PC-3 (cell line): ENCODE data around the gene TCF12. TPM values are rescaled to one million over a fixed set of nuclear protein-coding genes. Genes with fewer than 3 reads are reported as not detected.

Source experiments
- ATAC-seq: fragments of 200-7000 bp; cut with Tn5 transposase; 2 replicates; pipeline ENCODE4 v1.9.1; 2020; ENCODE audit warnings: mild to moderate bottlenecking, moderate library complexity
- BruUV-seq: library from RNA; stranded (reverse); fragments of 400-500 nt; replicated peaks from 2 replicates; lab custom pipeline; 2021; lab: Mats Ljungman, UMichigan
- CTCF ChIA-PET: fragments of 300-600 bp; sonication (Branson Sonifier 250); formaldehyde crosslinking; loops from one replicate; lab custom pipeline; 2022; ENCODE audit warnings: antibody characterized with exemption; lab: Charles Lee
- POLR2A ChIA-PET: fragments of 300-600 bp; sonication (Branson Sonifier 250); formaldehyde crosslinking; loops from one replicate; lab custom pipeline; 2022; ENCODE audit warnings: antibody characterized with exemption; ENCODE audit not compliant: unreplicated experiment; lab: Charles Lee
- DNase-seq: peaks from one replicate; pipeline ENCODE4 v3.0.0-alpha.2; 2015
- H2AFZ ChIP-seq: fragments of 300-600 bp; sonication (generic); 2 replicates; pipeline ENCODE4 v1.6.0; 2016; ENCODE audit warnings: antibody characterized with exemption, low read length
- H3F3A ChIP-seq: fragments of 300-600 bp; sonication (generic); one replicate; pipeline ENCODE4 v1.6.0; 2017; ENCODE audit warnings: antibody characterized with exemption, low read length, control low read depth, mild to moderate bottlenecking; ENCODE audit not compliant: unreplicated experiment
- H3K27ac ChIP-seq: fragments of 300-600 bp; sonication (generic); 2 replicates; pipeline ENCODE4 v1.5.1; 2016; ENCODE audit warnings: mild to moderate bottlenecking, low read length
- H3K27me3 ChIP-seq: fragments of 300-600 bp; sonication (generic); 2 replicates; pipeline ENCODE4 v1.6.1; 2016; ENCODE audit warnings: low read length, mixed read lengths
- H3K36me3 ChIP-seq: fragments of 300-600 bp; sonication (generic); 2 replicates; pipeline ENCODE4 v1.6.1; 2016; ENCODE audit warnings: low read depth, mixed run types, low read length, mixed read lengths
- H3K4me1 ChIP-seq: fragments of 300-600 bp; sonication (generic); 2 replicates; pipeline ENCODE4 v1.5.1; 2016; ENCODE audit warnings: low read length; ENCODE audit not compliant: insufficient read depth
- H3K4me2 ChIP-seq: fragments of 300-600 bp; sonication (generic); 2 replicates; pipeline ENCODE4 v1.6.0; 2016; ENCODE audit warnings: low read length
- H3K4me3 ChIP-seq: fragments of 300-600 bp; sonication (generic); 2 replicates; pipeline ENCODE4 v1.5.1; 2016; ENCODE audit warnings: mild to moderate bottlenecking, low read length, mixed read lengths
- H3K79me2 ChIP-seq: fragments of 300-600 bp; sonication (generic); 2 replicates; pipeline ENCODE4 v1.6.1; 2017; ENCODE audit warnings: low read length, mixed read lengths
- H3K9ac ChIP-seq: fragments of 300-600 bp; sonication (generic); 2 replicates; pipeline ENCODE4 v1.6.0; 2016; ENCODE audit warnings: mild to moderate bottlenecking, low read length
- H3K9me2 ChIP-seq: fragments of 300-600 bp; sonication (generic); replicated peaks from 2 replicates; pipeline ENCODE4 v1.6.1; 2016; ENCODE audit warnings: mixed run types, low read length, mixed read lengths
- H3K9me3 ChIP-seq: fragments of 300-600 bp; sonication (generic); 2 replicates; pipeline ENCODE4 v1.6.1; 2016; ENCODE audit warnings: low read length, mixed read lengths
- H4K20me1 ChIP-seq: fragments of 300-600 bp; sonication (generic); 2 replicates; pipeline ENCODE4 v1.6.1; 2016; ENCODE audit warnings: low read length, mixed read lengths
- EZH2 ChIP-seq: fragments of 300-600 bp; sonication (generic); IDR thresholded peaks from one replicate; pipeline ENCODE4 v1.6.1; 2017; ENCODE audit warnings: antibody characterized with exemption, mild to moderate bottlenecking, low read length; ENCODE audit not compliant: unreplicated experiment
- EZH2phosphoT487 ChIP-seq: fragments of 300-600 bp; sonication (generic); IDR thresholded peaks from 2 replicates; pipeline ENCODE4 v1.6.1; 2018; ENCODE audit warnings: mild to moderate bottlenecking, antibody characterized with exemption, low read length, borderline replicate concordance
- intact Hi-C: fragments of 100-400 bp; cut with micrococcal nuclease; formaldehyde crosslinking; loops from 2 replicates; pipeline ENCODE4 v1.9.0; 2023
- total RNA-seq: library from RNA; depleted of rRNA; stranded (reverse); fragments of >200 nt; gene quantifications from 2 replicates; pipeline ENCODE4 v1.2.3, GENCODE V29; 2014
- TF ChIP-seq, protein P1 (sequence below): fragments of 300-600 bp; sonication (generic); conservative IDR thresholded peaks from 2 replicates; pipeline ENCODE4 v1.5.1; 2017; ENCODE audit warnings: antibody characterized with exemption, low read depth, mild to moderate bottlenecking, low read length

Gene TCF12
- total RNA-seq, 1 experiment from 2014 or later, result 103 TPM

DNA sequence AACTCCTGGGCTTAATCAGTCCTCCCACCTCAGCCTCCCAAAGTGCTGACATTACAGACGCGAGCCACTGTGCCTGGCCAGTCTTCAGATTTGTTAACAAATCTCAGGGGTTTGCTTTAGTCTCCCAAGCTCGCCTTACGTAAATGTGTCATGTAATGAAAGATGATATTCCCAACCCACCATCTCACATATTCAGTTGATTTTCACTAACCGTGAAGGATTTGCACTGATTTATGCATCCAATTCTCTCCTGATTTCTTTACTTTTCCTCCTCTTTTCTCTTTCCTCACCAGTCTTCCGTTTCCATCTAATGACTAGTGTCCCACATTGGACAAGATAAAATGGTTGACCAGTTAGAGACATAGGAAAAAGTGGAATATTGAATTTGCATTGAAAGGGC, 72.6 kb downstream of the TCF12 start:
- DNase-seq (no peak), ATAC-seq (no peak)
- peaks cover 42% of the 10 kb centered on the region for H3K79me2 ChIP-seq
- ChIA-PET POLR2A (no interaction called here), CTCF (no interaction called here)
- H3K9ac ChIP-seq, result no peak overlapping the region
- peaks cover 14% of the 10 kb centered on the region; the same call in 1 of the 2 replicates for H3K4me1 ChIP-seq
- H3K4me3 ChIP-seq, result no peak overlapping the region
- no peaks in the 10 kb centered on the region; the same call in 1 of the 2 replicates for H4K20me1 ChIP-seq
- H2AFZ ChIP-seq, result no peak overlapping the region
- intact Hi-C loops, result no loop called here
- TF ChIP-seq EZH2, result no peak
- no peak for TF ChIP-seq EZH2phosphoT487
- TF ChIP-seq, protein P1, sequence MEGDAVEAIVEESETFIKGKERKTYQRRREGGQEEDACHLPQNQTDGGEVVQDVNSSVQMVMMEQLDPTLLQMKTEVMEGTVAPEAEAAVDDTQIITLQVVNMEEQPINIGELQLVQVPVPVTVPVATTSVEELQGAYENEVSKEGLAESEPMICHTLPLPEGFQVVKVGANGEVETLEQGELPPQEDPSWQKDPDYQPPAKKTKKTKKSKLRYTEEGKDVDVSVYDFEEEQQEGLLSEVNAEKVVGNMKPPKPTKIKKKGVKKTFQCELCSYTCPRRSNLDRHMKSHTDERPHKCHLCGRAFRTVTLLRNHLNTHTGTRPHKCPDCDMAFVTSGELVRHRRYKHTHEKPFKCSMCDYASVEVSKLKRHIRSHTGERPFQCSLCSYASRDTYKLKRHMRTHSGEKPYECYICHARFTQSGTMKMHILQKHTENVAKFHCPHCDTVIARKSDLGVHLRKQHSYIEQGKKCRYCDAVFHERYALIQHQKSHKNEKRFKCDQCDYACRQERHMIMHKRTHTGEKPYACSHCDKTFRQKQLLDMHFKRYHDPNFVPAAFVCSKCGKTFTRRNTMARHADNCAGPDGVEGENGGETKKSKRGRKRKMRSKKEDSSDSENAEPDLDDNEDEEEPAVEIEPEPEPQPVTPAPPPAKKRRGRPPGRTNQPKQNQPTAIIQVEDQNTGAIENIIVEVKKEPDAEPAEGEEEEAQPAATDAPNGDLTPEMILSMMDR, result no peak
- no peak overlapping the region for H3K27ac ChIP-seq
- H3K9me3 ChIP-seq, result no peaks in the 10 kb centered on the region
- H3K9me2 ChIP-seq, result no peaks in the 10 kb centered on the region
- BruUV-seq, result no TSS peak
- H3F3A ChIP-seq, result no peaks in the 10 kb centered on the region
- no peaks in the 10 kb centered on the region for H3K36me3 ChIP-seq
- no peaks in the 10 kb centered on the region for H3K27me3 ChIP-seq
- no peak overlapping the region for H3K4me2 ChIP-seq

DNA sequence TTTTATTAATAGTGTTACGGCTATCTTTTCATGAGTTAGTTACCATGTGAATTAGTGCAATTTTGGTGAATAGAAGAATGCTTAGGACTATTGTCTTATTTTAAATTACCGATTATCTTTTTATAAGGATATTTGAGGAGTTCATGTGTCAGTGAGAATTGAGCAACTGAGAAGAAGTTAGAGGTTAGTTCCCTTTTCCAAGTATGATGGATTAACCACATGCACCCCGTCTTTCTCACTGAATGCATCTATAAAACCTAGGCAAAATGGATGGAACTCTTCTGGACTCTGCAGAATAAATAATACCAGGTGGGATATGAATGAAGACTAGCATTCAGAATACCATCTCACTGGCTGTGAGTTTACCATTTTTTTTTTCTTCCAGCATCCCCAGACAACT, 74.3 kb downstream of the TCF12 start:
- Histone ChIP-seq H2AFZ (no peak overlapping the region), H3K36me3 (no peaks in the 10 kb centered on the region), H3K4me2 (no peak overlapping the region), H4K20me1 (no peaks in the 10 kb centered on the region), H3K27ac (no peak overlapping the region), H3K9me3 (no peaks in the 10 kb centered on the region), H3K4me3 (no peak overlapping the region), H3K4me1 (peaks cover 13% of the 10 kb centered on the region; the same call in 1 of the 2 replicates), H3K9ac (no peak overlapping the region), H3K79me2 (peaks cover 25% of the 10 kb centered on the region), H3K27me3 (no peaks in the 10 kb centered on the region), H3K9me2 (no peaks in the 10 kb centered on the region), H3F3A (no peaks in the 10 kb centered on the region)
- no TSS peak for BruUV-seq
- TF ChIP-seq EZH2phosphoT487 (no peak), EZH2 (no peak)
- ChIA-PET CTCF (no interaction called here), POLR2A (no interaction called here)
- ATAC-seq (no peak), DNase-seq (no peak)
- intact Hi-C loops, result no loop called here

DNA sequence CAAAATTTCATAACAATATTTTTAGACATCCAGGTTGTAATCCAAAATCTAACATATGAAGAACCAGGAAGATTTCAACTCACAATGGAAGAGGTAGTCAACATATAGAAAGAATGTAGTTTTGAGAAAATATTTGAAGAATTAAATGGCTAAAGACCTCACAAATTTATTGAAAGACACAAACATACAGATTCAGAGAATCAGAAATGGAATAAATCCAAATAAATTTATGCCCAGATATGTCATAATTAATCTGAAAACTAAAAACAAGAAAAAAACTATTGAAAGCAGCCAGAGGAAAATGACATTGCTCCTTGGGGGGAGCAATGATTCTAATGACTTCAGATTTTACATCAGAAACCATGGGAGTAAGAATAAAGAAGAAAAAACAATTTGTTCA, 75.8 kb downstream of the TCF12 start:
- CTCF ChIA-PET, result no interaction called here

More for the DNA sequence above, 75.8 kb downstream of the TCF12 start:
- POLR2A ChIA-PET, result no interaction called here
- Histone ChIP-seq H3K36me3 (no peaks in the 10 kb centered on the region), H3K9ac (no peak overlapping the region), H3K27ac (no peak overlapping the region), H3F3A (no peaks in the 10 kb centered on the region), H4K20me1 (no peaks in the 10 kb centered on the region), H3K27me3 (no peaks in the 10 kb centered on the region), H3K9me3 (no peaks in the 10 kb centered on the region), H3K4me1 (peaks cover 3% of the 10 kb centered on the region; the same call in 1 of the 2 replicates), H2AFZ (no peak overlapping the region), H3K9me2 (no peaks in the 10 kb centered on the region), H3K4me2 (no peak overlapping the region), H3K79me2 (peaks cover 14% of the 10 kb centered on the region; the same call in 1 of the 2 replicates), H3K4me3 (no peak overlapping the region)
- ATAC-seq (no peak), DNase-seq (no peak)
- no TSS peak for BruUV-seq
- intact Hi-C loops, result no loop called here
- no peak for TF ChIP-seq EZH2
- TF ChIP-seq, protein P1, result no peak
